ENCODE measurements around the gene ATP2A2. TPM values are rescaled to one million over a fixed set of nuclear protein-coding genes. Genes with fewer than 3 reads are reported as not detected.

ATP2A2 gene
- total and polyA plus RNA-seq, 2 donors (not counting 1 experiment from before 2014, with no cell fraction given), result 35.3 to 68.2 TPM

GRCh38 chr12:110284597-110284996 lies 3.5 kb downstream of the ATP2A2 start:
- Histone ChIP-seq H3K9ac (ENCODE audit: low read length) (no peak overlapping the region), H4K20me1 (ENCODE audit: control insufficient read depth, insufficient read depth, low read length, poor library complexity, severe bottlenecking) (peaks cover 22% of the 10 kb centered on the region), H3K36me3 (replicated peaks in 1 of 2; ENCODE audit: control extremely low read depth in 1 of 2, control insufficient read depth in 1 of 2, extremely low read depth in 1 of 2, insufficient read depth in 2 of 2, low read length in 1 of 2) (peaks cover 5 to 23% of the 10 kb centered on the region in 2 experiments), H3K79me2 (ENCODE audit: control insufficient read depth, insufficient read depth, low read length) (peaks cover 79% of the 10 kb centered on the region), H3K4me1 (ENCODE audit: control insufficient read depth in 2 of 2, insufficient read depth in 2 of 2, low read length in 2 of 2) (peaks cover 26 to 38% of the 10 kb centered on the region in 2 donors), H3K4me2 (replicated peaks; ENCODE audit: low read depth, low read length, poor library complexity, severe bottlenecking) (peak overlapping the region; percentile 11), H2AFZ (ENCODE audit: insufficient read depth, low read depth, low read length, poor library complexity, severe bottlenecking) (no peak overlapping the region), H3K9me3 (ENCODE audit: control extremely low read depth in 1 of 3, control insufficient read depth in 2 of 3, insufficient read depth in 1 of 3, low read length in 2 of 3) (no peaks in the 10 kb centered on the region), H3K27me3 (replicated peaks in 1 of 4; ENCODE audit: control extremely low read depth in 1 of 4, control insufficient read depth in 3 of 4, insufficient read depth in 4 of 4, low read length in 3 of 4) (no peaks in the 10 kb centered on the region), H3K27ac (ENCODE audit: low read length in 2 of 2) (no peak overlapping the region), H3K4me3 (ENCODE audit: control extremely low read depth in 1 of 5, extremely low read depth in 1 of 5, insufficient read depth in 1 of 5, low read depth in 2 of 5, low read length in 4 of 5) (no peak overlapping the region)
- no peaks in the 10 kb centered on the region for H3K9me3 Mint-ChIP-seq (ENCODE audit: insufficient read depth)
- TF ChIP-seq EZH2 (IDR thresholded peaks at IDR 0.05; ENCODE audit: borderline replicate concordance, insufficient read depth, low read depth, low read length, poor library complexity, severe bottlenecking) (no peak), CTCF (IDR thresholded peaks at IDR 0.05) (no peak)
- ChIA-PET CTCF (interaction anchor here (0.6 kb wide), 1 partner anchor 72 kb away, joined by 3 read pairs; no protein-coding TSS in a partner anchor), POLR2A (no interaction called here)
- DNase-seq (no peak), ATAC-seq (ENCODE audit: low read depth) (no peak)
- H3K4me1 Mint-ChIP-seq, result peaks cover 59% of the 10 kb centered on the region
- intact Hi-C loops (cut with micrococcal nuclease), result loop anchor here (5.0 to 10.0 kb wide), 3 partner anchors 218 to 460 kb away; partner anchors contain the start of genes PPP1CC, RAD9B, TCHP and VPS29
- no peaks in the 10 kb centered on the region for H3K27me3 Mint-ChIP-seq
- no peak overlapping the region for H3K4me3 Mint-ChIP-seq
- no peak overlapping the region for H3K27ac Mint-ChIP-seq

- DNase-seq (no peak), ATAC-seq (ENCODE audit: low read depth) (no peak)
- Histone ChIP-seq H3K27me3 (replicated peaks in 1 of 4; ENCODE audit: control extremely low read depth in 1 of 4, control insufficient read depth in 3 of 4, insufficient read depth in 4 of 4, low read length in 3 of 4) (no peaks in the 10 kb centered on the region), H3K27ac (ENCODE audit: low read length in 2 of 2) (no peak overlapping the region), H4K20me1 (ENCODE audit: control insufficient read depth, insufficient read depth, low read length, poor library complexity, severe bottlenecking) (peaks cover 25% of the 10 kb centered on the region), H3K36me3 (replicated peaks in 1 of 2; ENCODE audit: control extremely low read depth in 1 of 2, control insufficient read depth in 1 of 2, extremely low read depth in 1 of 2, insufficient read depth in 2 of 2, low read length in 1 of 2) (peaks cover 5 to 40% of the 10 kb centered on the region in 2 experiments), H2AFZ (ENCODE audit: insufficient read depth, low read depth, low read length, poor library complexity, severe bottlenecking) (no peak overlapping the region), H3K79me2 (ENCODE audit: control insufficient read depth, insufficient read depth, low read length) (peaks cover 96% of the 10 kb centered on the region), H3K9me3 (ENCODE audit: control extremely low read depth in 1 of 3, control insufficient read depth in 2 of 3, insufficient read depth in 1 of 3, low read length in 2 of 3) (no peaks in the 10 kb centered on the region), H3K4me3 (ENCODE audit: control extremely low read depth in 1 of 5, extremely low read depth in 1 of 5, insufficient read depth in 1 of 5, low read depth in 2 of 5, low read length in 4 of 5) (no peak overlapping the region), H3K4me1 (ENCODE audit: control insufficient read depth in 2 of 2, insufficient read depth in 2 of 2, low read length in 2 of 2) (peaks cover 17 to 33% of the 10 kb centered on the region in 2 donors), H3K4me2 (replicated peaks; ENCODE audit: low read depth, low read length, poor library complexity, severe bottlenecking) (no peak overlapping the region), H3K9ac (ENCODE audit: low read length) (no peak overlapping the region)
- H3K27me3 Mint-ChIP-seq, result no peaks in the 10 kb centered on the region
- H3K4me1 Mint-ChIP-seq, result peaks cover 56% of the 10 kb centered on the region
- no peak overlapping the region for H3K4me3 Mint-ChIP-seq
- TF ChIP-seq CTCF (IDR thresholded peaks at IDR 0.05) (no peak), EZH2 (IDR thresholded peaks at IDR 0.05; ENCODE audit: borderline replicate concordance, insufficient read depth, low read depth, low read length, poor library complexity, severe bottlenecking) (no peak)
- POLR2A ChIA-PET, result no interaction called here
- H3K9me3 Mint-ChIP-seq (ENCODE audit: insufficient read depth), result no peaks in the 10 kb centered on the region
- intact Hi-C loops (cut with micrococcal nuclease), result loop anchor here (10.0 kb wide), 1 partner anchor 458 kb away; the partner anchor contains the start of gene PPP1CC
- CTCF ChIA-PET, result no interaction called here
- no peak overlapping the region for H3K27ac Mint-ChIP-seq
- no CpG with 5 or more reads among the region's 7 CpGs for WGBS (ENCODE audit: insufficient coverage)
Measured at GRCh38 chr12:110286623-110287022, 5.6 kb downstream of the ATP2A2 start.

Data from B cell (primary cell).